ENCODE data around the gene ADRM1.

DNA sequence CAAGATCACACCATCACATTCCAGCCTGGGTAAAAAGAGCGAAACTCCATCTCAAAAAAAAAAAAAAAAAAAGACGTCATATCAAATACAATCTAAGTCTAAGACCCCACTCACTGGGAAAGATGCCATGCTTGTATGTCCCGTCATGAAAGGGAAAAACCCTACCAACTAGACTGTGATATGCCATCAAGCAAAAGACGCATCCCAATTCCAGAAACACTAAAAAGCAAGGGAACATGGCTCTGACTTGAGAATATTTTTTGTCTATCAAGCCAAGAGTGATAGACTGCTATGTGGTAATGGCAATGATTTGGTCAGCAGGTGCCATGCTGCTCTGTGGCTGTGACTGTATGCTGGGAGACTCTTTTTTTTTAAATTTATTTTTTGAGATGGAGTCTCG is 41.3 kb downstream of the ADRM1 start:
- TF ChIP-seq SP1 (IDR thresholded peaks at IDR 0.05) = no peak
- TF ChIP-seq FOXM1 (IDR thresholded peaks at IDR 0.05; ENCODE audit: borderline replicate concordance) = no peak
- TF ChIP-seq ARNT (IDR thresholded peaks at IDR 0.05) = no peak
- no peak for TF ChIP-seq BHLHE40 (IDR thresholded peaks at IDR 0.05; ENCODE audit: borderline replicate concordance)
- TF ChIP-seq HDGF (IDR thresholded peaks at IDR 0.05; ENCODE audit: borderline replicate concordance) = no peak
- TF ChIP-seq FOXK2 (IDR thresholded peaks at IDR 0.05) = no peak
- no peak for TF ChIP-seq TARDBP (IDR thresholded peaks at IDR 0.05)
- no peak for TF ChIP-seq ELF4 (IDR thresholded peaks at IDR 0.05)
- TF ChIP-seq CTBP1 (IDR thresholded peaks at IDR 0.05; ENCODE audit: borderline replicate concordance) = no peak

Data from HEK293T (cell line).